Measurements from ENCODE around the gene COA8.

Gene COA8

DNA sequence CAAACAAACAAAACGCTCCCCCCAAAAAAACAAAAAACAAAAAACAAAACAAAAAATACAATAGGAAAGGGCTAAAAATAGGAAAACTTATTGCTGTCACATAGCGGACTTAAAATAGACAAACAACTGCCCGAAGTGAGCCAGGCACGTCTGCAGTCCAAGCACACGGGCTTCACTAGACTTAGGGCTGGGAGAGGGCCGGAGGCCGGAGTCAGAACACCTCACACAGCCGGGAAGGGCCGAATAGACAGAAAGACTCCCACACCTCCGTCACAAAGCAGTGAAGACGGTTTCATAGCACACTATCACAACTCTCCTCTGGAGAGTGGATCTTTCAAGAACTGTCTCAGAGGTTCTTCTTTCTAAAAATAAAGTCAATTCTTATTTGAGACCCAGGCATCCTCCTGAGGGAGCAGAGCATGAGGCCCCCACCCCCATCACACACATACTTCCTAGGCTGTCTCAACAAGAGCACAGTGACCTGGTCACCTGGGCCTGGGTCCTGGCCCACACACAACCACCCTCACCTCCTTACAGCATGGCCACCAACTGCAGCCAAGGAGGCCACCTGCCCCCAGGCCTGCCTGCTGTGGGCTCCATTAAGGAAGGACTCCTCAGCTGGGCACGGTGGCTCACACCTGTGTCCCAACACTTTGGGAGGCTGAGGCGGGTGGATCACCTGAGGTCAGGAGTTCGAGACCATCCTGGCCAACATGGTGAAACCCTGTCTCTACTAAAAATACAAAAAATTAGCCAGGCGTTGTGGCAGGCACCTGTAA lies 7.0 kb upstream of the COA8 start:
- TF ChIP-seq, protein P1, sequence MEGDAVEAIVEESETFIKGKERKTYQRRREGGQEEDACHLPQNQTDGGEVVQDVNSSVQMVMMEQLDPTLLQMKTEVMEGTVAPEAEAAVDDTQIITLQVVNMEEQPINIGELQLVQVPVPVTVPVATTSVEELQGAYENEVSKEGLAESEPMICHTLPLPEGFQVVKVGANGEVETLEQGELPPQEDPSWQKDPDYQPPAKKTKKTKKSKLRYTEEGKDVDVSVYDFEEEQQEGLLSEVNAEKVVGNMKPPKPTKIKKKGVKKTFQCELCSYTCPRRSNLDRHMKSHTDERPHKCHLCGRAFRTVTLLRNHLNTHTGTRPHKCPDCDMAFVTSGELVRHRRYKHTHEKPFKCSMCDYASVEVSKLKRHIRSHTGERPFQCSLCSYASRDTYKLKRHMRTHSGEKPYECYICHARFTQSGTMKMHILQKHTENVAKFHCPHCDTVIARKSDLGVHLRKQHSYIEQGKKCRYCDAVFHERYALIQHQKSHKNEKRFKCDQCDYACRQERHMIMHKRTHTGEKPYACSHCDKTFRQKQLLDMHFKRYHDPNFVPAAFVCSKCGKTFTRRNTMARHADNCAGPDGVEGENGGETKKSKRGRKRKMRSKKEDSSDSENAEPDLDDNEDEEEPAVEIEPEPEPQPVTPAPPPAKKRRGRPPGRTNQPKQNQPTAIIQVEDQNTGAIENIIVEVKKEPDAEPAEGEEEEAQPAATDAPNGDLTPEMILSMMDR (IDR thresholded peaks at IDR 0.05; ENCODE audit: insufficient read depth, low read depth, low read length, missing control alignments), result no peak

GRCh38 chr14:103556946-103557758 lies 5.6 kb upstream of the COA8 start:
- H3K4me3 ChIP-seq (ENCODE audit: low read depth, low read length), result no peak overlapping the region
- TF ChIP-seq, protein P1 (IDR thresholded peaks at IDR 0.05; ENCODE audit: insufficient read depth, low read depth, low read length, missing control alignments), result no peak
- DNase-seq (ENCODE audit: low read depth), result no peak

More for the DNA sequence above, 7.0 kb upstream of the COA8 start:
- DNase-seq (ENCODE audit: low read depth), result no peak
- no peak overlapping the region for H3K4me3 ChIP-seq (ENCODE audit: low read depth, low read length)

- TF ChIP-seq, protein P1 (IDR thresholded peaks at IDR 0.05; ENCODE audit: insufficient read depth, low read depth, low read length, missing control alignments), result no peak
- no peak for DNase-seq (ENCODE audit: low read depth)
- H3K4me3 ChIP-seq (ENCODE audit: low read depth, low read length), result no peak overlapping the region
Measured at GRCh38 chr14:103558071-103558882, 4.5 kb upstream of the COA8 start.

- TF ChIP-seq, protein P1 (IDR thresholded peaks at IDR 0.05; ENCODE audit: insufficient read depth, low read depth, low read length, missing control alignments), result no peak
- DNase-seq (ENCODE audit: low read depth), result no peak
- no peak overlapping the region for H3K4me3 ChIP-seq (ENCODE audit: low read depth, low read length)
Measured at GRCh38 chr14:103559766-103560165, 3.0 kb upstream of the COA8 start.

GRCh38 chr14:103560691-103561090 lies 2.1 kb upstream of the COA8 start:
- TF ChIP-seq, protein P1 (IDR thresholded peaks at IDR 0.05; ENCODE audit: insufficient read depth, low read depth, low read length, missing control alignments), result no peak
- no peak for DNase-seq (ENCODE audit: low read depth)
- peak overlapping the region; percentile 91 for H3K4me3 ChIP-seq (ENCODE audit: low read depth, low read length)

GRCh38 chr14:103561381-103562178 lies 1.2 kb upstream of the COA8 start:
- peak overlapping the region; percentile 91 for H3K4me3 ChIP-seq (ENCODE audit: low read depth, low read length)
- TF ChIP-seq, protein P1 (IDR thresholded peaks at IDR 0.05; ENCODE audit: insufficient read depth, low read depth, low read length, missing control alignments), result no peak
- DNase-seq (ENCODE audit: low read depth), result peak; percentile 69

Measured in GM12865 (cell line).